Kidney capillary endothelial cell (primary cell): ENCODE measurements around the gene EXTL1.

Experiments
- DNase-seq: peaks from one replicate; pipeline ENCODE4 v3.0.0-alpha.2; 2018; ENCODE audit warnings: low spot score

The EXTL1 gene

GRCh38 chr1:25997828-25998761 is 23.5 kb upstream of the EXTL1 start, which contains the start of gene PAFAH2:
Gene PAFAH2, minus strand, starts transcription at chr1:25998063. Its CDS starts 7,247 bp downstream, at chr1:25990816.
- DNase-seq, result peak; percentile 97

GRCh38 chr1:25999041-25999800 is 22.4 kb upstream of the EXTL1 start:
- DNase-seq, result no peak

- no peak for DNase-seq
These were observed 18.3 kb upstream of the EXTL1 start for GRCh38 chr1:26003262-26003661.

GRCh38 chr1:26003756-26004155 is 17.8 kb upstream of the EXTL1 start:
- no peak for DNase-seq

- DNase-seq, result no peak
These were observed 16.0 kb upstream of the EXTL1 start for GRCh38 chr1:26005434-26006105.

GRCh38 chr1:26006710-26007109 is 14.9 kb upstream of the EXTL1 start:
- DNase-seq, result no peak

GRCh38 chr1:26009796-26010447 is 11.7 kb upstream of the EXTL1 start:
- DNase-seq, result no peak

GRCh38 chr1:26010825-26011224 is 10.8 kb upstream of the EXTL1 start:
- no peak for DNase-seq

- DNase-seq, result no peak
These were observed 8.7 kb upstream of the EXTL1 start for GRCh38 chr1:26012864-26013263.

GRCh38 chr1:26014179-26014578 is 7.4 kb upstream of the EXTL1 start:
- DNase-seq, result no peak

GRCh38 chr1:26015358-26015757 is 6.2 kb upstream of the EXTL1 start:
- no peak for DNase-seq

GRCh38 chr1:26016258-26016952 is 5.2 kb upstream of the EXTL1 start:
- DNase-seq, result no peak

GRCh38 chr1:26016953-26017545 is 4.5 kb upstream of the EXTL1 start:
- no peak for DNase-seq

GRCh38 chr1:26017606-26018005 is 4.0 kb upstream of the EXTL1 start:
- no peak for DNase-seq

GRCh38 chr1:26019641-26020315 is 1.8 kb upstream of the EXTL1 start:
- no peak for DNase-seq

GRCh38 chr1:26020330-26020768 is 1.2 kb upstream of the EXTL1 start:
- DNase-seq, result no peak

GRCh38 chr1:26020941-26021646 is 481 bp upstream of the EXTL1 start:
- DNase-seq, result no peak

- DNase-seq, result no peak
These were observed 817 bp downstream of the EXTL1 start for GRCh38 chr1:26022404-26022779.

GRCh38 chr1:26023009-26023408 is 1.4 kb downstream of the EXTL1 start:
- no peak for DNase-seq

- no peak for DNase-seq
These were observed 2.3 kb downstream of the EXTL1 start for GRCh38 chr1:26023826-26024225.
